Choroid plexus epithelial cell (primary cell): Measurements from ENCODE around the gene DIDO1.

Source experiments
- DNase-seq: peaks from one replicate; pipeline ENCODE4 v3.0.0-alpha.2; 2010; ENCODE audit warnings: low read depth
- H3K4me3 ChIP-seq: 2 replicates; pipeline ENCODE4 v1.5.1; 2011; ENCODE audit warnings: low read depth, mild to moderate bottlenecking, control low read depth, low read length, moderate library complexity
- TF ChIP-seq, protein P1 (sequence below): conservative IDR thresholded peaks from 2 replicates; pipeline ENCODE4 v1.5.1; 2011; ENCODE audit warnings: low read depth, mild to moderate bottlenecking, control low read depth, inconsistent platforms, low read length, moderate library complexity

The DIDO1 gene

DNA sequence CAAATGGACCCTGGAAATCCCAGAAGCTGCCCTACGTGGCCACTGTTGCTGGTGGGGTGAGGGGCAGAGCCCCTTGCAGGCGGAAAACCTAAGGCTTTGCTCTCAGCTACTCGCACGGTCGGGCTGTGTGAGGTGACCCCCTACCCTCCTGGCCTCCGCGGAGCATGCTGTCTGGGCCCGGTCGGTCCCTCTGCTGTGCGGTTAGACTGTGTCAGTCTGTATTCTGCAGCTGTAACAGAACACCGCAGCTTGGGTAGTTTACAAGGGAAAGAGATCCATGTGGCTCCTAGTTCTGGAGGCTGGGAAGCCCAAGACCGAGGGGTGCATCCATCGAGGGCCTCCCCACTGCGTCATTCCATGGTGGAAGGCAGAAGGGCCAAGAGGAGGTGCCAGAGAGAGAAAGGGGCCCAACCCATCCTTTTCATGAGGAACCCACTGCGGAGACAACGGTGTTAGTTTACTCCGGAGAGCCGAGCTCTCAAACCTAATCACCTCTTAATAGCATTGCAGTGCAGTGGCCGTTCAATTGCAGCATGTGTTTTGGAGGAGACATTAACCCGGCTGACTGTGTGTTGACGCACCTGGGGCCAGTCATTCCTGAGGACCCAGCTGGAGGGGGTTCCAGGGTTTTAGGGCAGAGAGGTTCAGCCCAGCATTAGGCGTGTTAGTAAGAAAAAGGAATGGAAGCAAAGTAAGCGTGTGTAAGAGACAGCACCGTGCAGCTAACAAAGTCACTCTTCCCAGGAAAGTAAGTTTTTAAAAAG is 91.2 kb downstream of the DIDO1 start:
- TF ChIP-seq, protein P1, sequence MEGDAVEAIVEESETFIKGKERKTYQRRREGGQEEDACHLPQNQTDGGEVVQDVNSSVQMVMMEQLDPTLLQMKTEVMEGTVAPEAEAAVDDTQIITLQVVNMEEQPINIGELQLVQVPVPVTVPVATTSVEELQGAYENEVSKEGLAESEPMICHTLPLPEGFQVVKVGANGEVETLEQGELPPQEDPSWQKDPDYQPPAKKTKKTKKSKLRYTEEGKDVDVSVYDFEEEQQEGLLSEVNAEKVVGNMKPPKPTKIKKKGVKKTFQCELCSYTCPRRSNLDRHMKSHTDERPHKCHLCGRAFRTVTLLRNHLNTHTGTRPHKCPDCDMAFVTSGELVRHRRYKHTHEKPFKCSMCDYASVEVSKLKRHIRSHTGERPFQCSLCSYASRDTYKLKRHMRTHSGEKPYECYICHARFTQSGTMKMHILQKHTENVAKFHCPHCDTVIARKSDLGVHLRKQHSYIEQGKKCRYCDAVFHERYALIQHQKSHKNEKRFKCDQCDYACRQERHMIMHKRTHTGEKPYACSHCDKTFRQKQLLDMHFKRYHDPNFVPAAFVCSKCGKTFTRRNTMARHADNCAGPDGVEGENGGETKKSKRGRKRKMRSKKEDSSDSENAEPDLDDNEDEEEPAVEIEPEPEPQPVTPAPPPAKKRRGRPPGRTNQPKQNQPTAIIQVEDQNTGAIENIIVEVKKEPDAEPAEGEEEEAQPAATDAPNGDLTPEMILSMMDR, result no peak

DNA sequence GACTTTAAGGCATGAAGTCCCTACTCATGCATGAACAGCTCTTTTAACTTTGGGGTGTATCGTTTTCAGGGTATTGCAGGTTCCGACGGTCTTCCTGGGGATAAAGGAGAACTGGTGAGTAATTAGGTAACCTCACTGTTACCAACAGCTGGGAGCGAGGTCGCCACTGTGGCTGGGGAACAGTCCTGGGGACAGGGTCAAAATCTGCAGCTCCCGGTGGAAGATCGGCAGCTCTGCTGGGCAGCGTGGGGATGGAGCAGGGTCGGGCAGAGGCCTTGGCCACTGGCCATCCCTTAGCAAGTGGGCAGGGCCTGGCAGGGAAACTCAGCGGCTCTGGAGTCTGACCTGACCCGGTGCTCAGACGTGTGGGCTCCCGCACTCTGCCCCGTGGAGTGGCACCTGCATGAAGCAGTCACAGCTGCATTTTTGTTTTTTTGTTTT is 93.3 kb downstream of the DIDO1 start:
- DNase-seq, result no peak
- H3K4me3 ChIP-seq, result no peak overlapping the region
- TF ChIP-seq, protein P1, result no peak

More for the DNA sequence above, 91.2 kb downstream of the DIDO1 start:
- no peak for DNase-seq
- H3K4me3 ChIP-seq, result no peak overlapping the region

DNA sequence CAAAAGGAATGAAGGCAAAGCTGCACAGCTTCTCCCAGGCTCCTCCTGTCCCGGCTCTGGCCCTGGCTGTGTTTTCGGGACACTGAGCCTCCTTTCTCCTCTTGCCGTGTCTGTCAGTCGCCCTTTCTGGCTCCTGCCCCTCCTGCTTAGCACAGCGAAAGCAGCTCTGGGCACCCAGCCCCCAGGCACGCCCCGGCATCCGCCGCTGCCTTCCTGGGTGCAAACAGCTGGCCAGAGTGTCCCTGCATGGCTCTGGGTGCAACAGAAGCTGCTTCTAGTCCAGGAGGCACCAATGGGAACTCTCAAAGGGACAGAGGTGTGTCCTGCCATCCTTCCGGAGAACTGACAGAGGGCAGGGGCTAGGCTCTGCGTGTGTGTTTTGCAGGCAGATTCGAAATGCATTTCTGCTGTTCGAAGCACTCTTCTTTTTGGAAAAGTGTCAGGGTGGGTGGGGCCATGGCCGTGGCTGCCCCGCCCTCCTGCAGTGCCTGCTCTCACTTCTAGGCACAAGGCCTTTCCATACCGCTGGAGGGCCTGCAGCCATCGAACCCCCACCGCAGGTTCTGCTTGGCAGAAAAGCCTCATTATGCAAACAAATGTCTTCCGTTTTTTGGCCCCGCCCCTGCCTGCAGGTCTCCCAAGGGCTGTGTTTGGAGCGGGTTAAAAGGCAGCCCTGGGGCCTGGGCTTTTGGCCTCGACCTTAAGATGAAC is 93.9 kb downstream of the DIDO1 start:
- TF ChIP-seq, protein P1, result no peak
- DNase-seq, result no peak
- H3K4me3 ChIP-seq, result no peak overlapping the region

DNA sequence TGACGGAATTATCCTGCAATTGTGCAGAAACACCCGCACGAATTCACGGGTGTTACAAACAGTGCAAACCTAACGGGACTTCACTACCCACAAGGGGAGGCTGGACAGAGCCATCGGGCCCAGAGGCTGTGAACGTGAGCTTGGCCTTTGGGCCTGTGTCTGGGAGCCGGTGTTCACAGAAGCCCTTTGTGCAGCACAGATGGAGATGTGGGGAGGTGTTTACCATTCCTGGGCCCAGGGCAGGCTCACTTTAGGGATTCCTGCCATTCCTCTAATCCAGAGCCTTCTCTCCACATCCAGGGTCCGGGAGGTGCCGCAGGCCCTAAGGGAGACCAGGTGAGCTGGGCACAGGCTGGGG is 94.5 kb downstream of the DIDO1 start:
- DNase-seq, result no peak
- TF ChIP-seq, protein P1, result no peak
- H3K4me3 ChIP-seq, result no peak overlapping the region

DNA sequence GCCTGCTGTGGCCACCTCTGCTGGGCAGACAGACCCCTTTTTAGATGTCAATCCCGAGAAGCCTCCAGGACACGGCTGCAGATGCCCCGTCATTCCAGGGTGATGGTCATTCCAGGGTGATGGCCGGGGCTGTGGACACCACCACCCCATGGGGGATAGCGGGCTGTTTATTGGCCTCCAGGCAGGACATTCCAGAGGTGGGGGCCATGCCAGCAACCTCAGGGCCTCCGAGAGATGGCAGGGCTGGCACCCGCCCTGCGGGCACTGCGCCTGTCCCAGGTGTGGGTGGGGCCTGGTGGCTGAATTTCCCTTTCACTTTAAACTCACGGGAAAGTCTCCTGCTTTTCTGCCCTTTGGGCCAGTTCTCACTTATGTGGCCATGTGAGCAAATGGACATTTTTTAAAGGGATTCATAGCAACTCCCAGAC is 94.9 kb downstream of the DIDO1 start:
- DNase-seq, result no peak
- TF ChIP-seq, protein P1, result no peak
- no peak overlapping the region for H3K4me3 ChIP-seq

DNA sequence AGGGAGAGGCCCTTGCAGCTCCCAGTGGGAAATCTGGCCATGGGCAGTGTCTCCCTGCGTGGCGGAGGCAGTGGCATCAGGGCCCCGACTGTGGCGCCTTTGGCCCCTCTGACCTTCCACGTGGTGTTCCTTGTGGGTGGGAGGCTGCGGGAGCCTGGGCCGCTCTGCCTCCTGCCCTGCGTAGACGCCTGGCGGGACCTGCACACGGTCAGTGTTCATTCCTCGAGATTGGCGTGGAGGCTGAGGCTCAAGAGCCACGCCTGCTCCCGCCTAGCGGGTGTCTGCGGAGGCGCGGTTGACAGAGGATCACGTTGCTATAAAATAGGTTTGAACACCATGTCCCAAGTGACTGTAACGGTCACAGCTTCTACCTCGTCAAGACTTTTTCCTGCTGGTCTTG is 95.5 kb downstream of the DIDO1 start:
- H3K4me3 ChIP-seq, result no peak overlapping the region
- TF ChIP-seq, protein P1, result no peak
- no peak for DNase-seq
